ENCODE measurements around the gene SLC7A8.

DNA sequence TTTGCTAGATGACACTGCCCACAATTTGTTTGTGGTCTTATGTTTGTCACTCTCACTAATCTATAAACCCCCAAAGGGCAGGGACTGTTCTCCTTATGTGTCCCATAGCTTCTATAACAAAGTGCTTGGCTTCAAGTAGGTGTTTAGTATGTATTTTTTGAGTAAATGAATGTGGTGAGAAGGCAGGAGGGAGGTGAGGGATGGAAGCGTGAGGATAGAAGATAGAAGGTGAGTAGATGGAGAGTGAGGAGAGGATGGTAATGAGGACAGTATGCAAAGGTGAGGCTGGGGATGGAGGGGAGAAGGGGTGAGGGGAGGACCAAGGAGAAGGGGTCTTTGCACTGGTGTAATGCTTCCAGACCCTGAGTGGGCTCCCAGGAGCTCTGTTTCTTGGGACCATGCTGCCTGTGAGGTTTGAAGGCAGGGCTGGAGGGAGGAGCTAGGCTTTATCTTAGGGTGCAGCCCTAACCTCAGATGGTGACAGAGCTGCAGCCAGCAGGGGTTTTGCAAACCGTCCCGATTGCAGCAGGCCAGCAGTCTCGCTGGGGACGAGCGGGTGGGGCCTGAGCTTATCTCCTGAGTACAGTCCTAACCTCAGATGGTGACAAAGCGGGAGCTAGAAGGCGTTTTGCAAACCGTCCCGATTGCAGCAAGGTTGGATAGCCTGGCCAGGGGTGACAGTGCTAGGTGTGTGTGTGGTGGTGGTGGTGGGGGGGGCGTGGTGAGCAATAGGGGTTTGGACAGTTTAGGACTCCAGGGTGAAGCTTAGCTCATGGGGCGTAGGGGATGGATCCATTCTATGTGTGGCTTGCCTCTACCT is 70.9 kb downstream of the SLC7A8 start:
- TF ChIP-seq MXI1 (IDR thresholded peaks at IDR 0.05; ENCODE audit: low read depth, low read length) (no peak), RAD51 (IDR thresholded peaks at IDR 0.05) (no peak), BHLHE40 (IDR thresholded peaks at IDR 0.05; ENCODE audit: borderline replicate concordance in 1 of 2, low read depth in 2 of 2, low read length in 1 of 2) (no peak), MYC (IDR thresholded peaks at IDR 0.05; ENCODE audit: insufficient read depth, insufficient read length, insufficient replicate concordance, low read length, severe bottlenecking) (no peak), CTCF (IDR thresholded peaks at IDR 0.05 in 2 of 3, conservative IDR thresholded peaks at IDR 0.05 in 1 of 3; ENCODE audit: control insufficient read depth in 2 of 3, extremely low read depth in 1 of 3, insufficient read depth in 1 of 3, low read depth in 3 of 3, low read length in 3 of 3) (no peak)

All from GM12878 (cell line).